HAP-1 (cell line): Measurements from ENCODE around the gene POLR1A.

Experiments used
- DNase-seq, 2 experiments: peaks; one replicate each; pipeline ENCODE4 v3.0.0-alpha.2; 2016 to 2020; ENCODE audit warnings: low spot score in 2 of 2
- H3K27me3 ChIP-seq: fragments of 250-450 bp; sonication (Bioruptor Pico); 2 replicates; pipeline ENCODE4 v1.5.1; 2020; ENCODE audit warnings: low read depth, mild to moderate bottlenecking, moderate library complexity
- H3K36me3 ChIP-seq: fragments of 250-450 bp; sonication (Bioruptor Pico); replicated peaks from 2 replicates; pipeline ENCODE4 v1.5.1; 2020; ENCODE audit warnings: mild to moderate bottlenecking
- H3K4me1 ChIP-seq: fragments of 250-450 bp; sonication (Bioruptor Pico); 2 replicates; pipeline ENCODE4 v1.5.1; 2020; ENCODE audit warnings: mild to moderate bottlenecking
- H3K4me3 ChIP-seq: fragments of 250-450 bp; sonication (Bioruptor Pico); 2 replicates; pipeline ENCODE4 v1.5.1; 2020; ENCODE audit warnings: mild to moderate bottlenecking, moderate library complexity
- H3K9me3 ChIP-seq: fragments of 250-450 bp; sonication (Bioruptor Pico); 2 replicates; pipeline ENCODE4 v1.5.1; 2020; ENCODE audit warnings: mild to moderate bottlenecking, moderate library complexity
- in situ Hi-C: fragments of 300-500 bp; cut with MboI; formaldehyde crosslinking; loops from 3 replicates; pipeline ENCODE4 v1.14.3; 2020; ENCODE audit warnings: low sequenced_read_pairs, inconsistent platforms, mixed read lengths

Gene POLR1A

GRCh38 chr2:86079981-86080911 lies 25.4 kb downstream of the POLR1A start:
- Histone ChIP-seq H3K4me3 (no peak overlapping the region), H3K36me3 (peaks cover 62% of the 10 kb centered on the region), H3K4me1 (no peaks in the 10 kb centered on the region), H3K9me3 (no peaks in the 10 kb centered on the region), H3K27me3 (no peaks in the 10 kb centered on the region)
- in situ Hi-C loops, result loop anchor here (10.0 kb wide), 1 partner anchor 255 kb away; no protein-coding TSS in a partner anchor
- peak; percentile 16 to 81 for DNase-seq

GRCh38 chr2:86078774-86079545 lies 26.7 kb downstream of the POLR1A start:
- H3K4me1 ChIP-seq, result no peaks in the 10 kb centered on the region
- no peak overlapping the region for H3K4me3 ChIP-seq
- no peaks in the 10 kb centered on the region for H3K27me3 ChIP-seq
- no peak for DNase-seq
- H3K9me3 ChIP-seq, result no peaks in the 10 kb centered on the region
- in situ Hi-C loops, result loop anchor here (10.0 kb wide), 1 partner anchor 254 kb away; no protein-coding TSS in a partner anchor
- H3K36me3 ChIP-seq, result peaks cover 72% of the 10 kb centered on the region

GRCh38 chr2:86075886-86076285 lies 29.8 kb downstream of the POLR1A start:
- Histone ChIP-seq H3K4me3 (no peak overlapping the region), H3K4me1 (no peaks in the 10 kb centered on the region), H3K9me3 (no peaks in the 10 kb centered on the region), H3K36me3 (peaks cover 89% of the 10 kb centered on the region), H3K27me3 (no peaks in the 10 kb centered on the region)
- DNase-seq, result no peak
- in situ Hi-C loops, result loop anchor here (10.0 kb wide), 1 partner anchor 251 kb away; no protein-coding TSS in a partner anchor

DNA sequence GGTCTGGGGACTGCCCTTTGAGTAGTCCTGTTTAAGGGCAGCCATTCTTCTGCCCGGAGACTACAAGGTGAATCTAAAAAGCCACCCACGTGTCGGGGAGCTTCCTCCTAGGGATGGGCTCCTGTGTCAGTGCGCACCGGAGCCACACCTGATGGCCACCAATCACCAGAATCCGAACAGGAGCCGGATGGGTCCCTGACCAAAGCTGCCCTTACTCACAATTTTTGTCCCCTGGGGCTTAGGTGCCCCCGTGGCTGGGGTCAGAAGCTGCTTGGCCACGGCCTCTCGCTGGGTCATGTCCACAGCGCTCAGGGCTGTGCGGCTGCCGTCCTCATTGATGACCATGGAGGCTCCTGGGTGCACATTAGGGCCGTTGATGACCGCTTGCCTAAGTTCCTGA lies 30.9 kb downstream of the POLR1A start:
- in situ Hi-C loops, result loop anchor here (10.0 kb wide), 1 partner anchor 250 kb away; no protein-coding TSS in a partner anchor
- H3K9me3 ChIP-seq, result no peaks in the 10 kb centered on the region
- DNase-seq, result no peak
- H3K27me3 ChIP-seq, result no peaks in the 10 kb centered on the region
- H3K4me3 ChIP-seq, result no peak overlapping the region
- H3K36me3 ChIP-seq, result peaks cover 89% of the 10 kb centered on the region
- no peaks in the 10 kb centered on the region for H3K4me1 ChIP-seq

GRCh38 chr2:86074256-86074655 lies 31.4 kb downstream of the POLR1A start:
- H3K4me1 ChIP-seq, result no peaks in the 10 kb centered on the region
- no peak for DNase-seq
- in situ Hi-C loops, result loop anchor here (10.0 kb wide), 1 partner anchor 249 kb away; no protein-coding TSS in a partner anchor
- H3K4me3 ChIP-seq, result no peak overlapping the region
- H3K27me3 ChIP-seq, result no peaks in the 10 kb centered on the region
- no peaks in the 10 kb centered on the region for H3K9me3 ChIP-seq
- peaks cover 89% of the 10 kb centered on the region for H3K36me3 ChIP-seq

- in situ Hi-C loops, result loop anchor here (10.0 kb wide), 1 partner anchor 248 kb away; no protein-coding TSS in a partner anchor
- Histone ChIP-seq H3K27me3 (no peaks in the 10 kb centered on the region), H3K4me1 (no peaks in the 10 kb centered on the region), H3K36me3 (peaks cover 88% of the 10 kb centered on the region), H3K9me3 (no peaks in the 10 kb centered on the region), H3K4me3 (no peak overlapping the region)
- DNase-seq, result no peak
Observed at GRCh38 chr2:86073225-86073624, 32.5 kb downstream of the POLR1A start.

- Histone ChIP-seq H3K4me3 (no peak overlapping the region), H3K27me3 (no peaks in the 10 kb centered on the region), H3K9me3 (no peaks in the 10 kb centered on the region), H3K36me3 (peaks cover 89% of the 10 kb centered on the region), H3K4me1 (no peaks in the 10 kb centered on the region)
- DNase-seq, result no peak
- in situ Hi-C loops, result loop anchor here (10.0 kb wide), 1 partner anchor 248 kb away; no protein-coding TSS in a partner anchor
Observed at GRCh38 chr2:86072271-86072858, 33.3 kb downstream of the POLR1A start.

- Histone ChIP-seq H3K36me3 (peaks cover 88% of the 10 kb centered on the region), H3K9me3 (no peaks in the 10 kb centered on the region; the same call in 1 of the 2 replicates), H3K27me3 (no peaks in the 10 kb centered on the region), H3K4me1 (no peaks in the 10 kb centered on the region), H3K4me3 (no peak overlapping the region)
- DNase-seq, result no peak
- in situ Hi-C loops, result loop anchor here (10.0 kb wide), 1 partner anchor 246 kb away; no protein-coding TSS in a partner anchor
Observed at GRCh38 chr2:86070868-86071267, 34.8 kb downstream of the POLR1A start.

DNA sequence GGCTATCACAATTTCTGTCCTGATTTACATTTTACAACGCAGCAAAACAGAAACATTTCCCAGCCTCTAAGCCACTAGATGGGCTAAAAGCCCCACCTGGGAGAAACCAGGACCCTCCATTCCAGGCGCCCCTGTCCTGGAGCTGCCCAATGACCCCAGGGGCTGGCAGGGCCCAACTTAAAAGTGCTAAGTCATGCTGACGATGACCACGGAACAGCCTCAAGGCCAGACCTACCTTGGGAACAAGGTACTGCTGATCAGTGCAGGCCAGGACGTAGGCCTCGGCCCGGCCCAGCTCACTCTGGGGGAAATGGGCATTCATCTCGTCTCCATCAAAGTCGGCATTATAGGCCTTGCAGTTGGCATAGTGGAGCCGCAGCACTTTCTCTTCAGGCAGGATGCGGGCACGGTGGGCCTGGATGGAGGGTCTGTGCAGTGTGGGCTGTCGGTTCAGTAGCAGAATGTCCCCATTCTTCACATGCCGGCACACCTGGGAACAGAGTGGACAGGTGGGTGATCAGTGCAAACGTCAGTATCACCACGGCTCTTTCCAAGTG lies 35.8 kb downstream of the POLR1A start:
- in situ Hi-C loops, result loop anchor here (10.0 kb wide), 1 partner anchor 245 kb away; no protein-coding TSS in a partner anchor
- Histone ChIP-seq H3K27me3 (no peaks in the 10 kb centered on the region), H3K36me3 (peaks cover 88% of the 10 kb centered on the region)

GRCh38 chr2:86069091-86069685 lies 36.5 kb downstream of the POLR1A start:
- in situ Hi-C loops, result no loop called here
- no peak overlapping the region for H3K4me3 ChIP-seq
- no peaks in the 10 kb centered on the region for H3K4me1 ChIP-seq
- H3K27me3 ChIP-seq, result no peaks in the 10 kb centered on the region
- H3K36me3 ChIP-seq, result peaks cover 87% of the 10 kb centered on the region
- H3K9me3 ChIP-seq, result no peaks in the 10 kb centered on the region; the same call in 1 of the 2 replicates
- DNase-seq, result no peak

More for the DNA sequence above, 35.8 kb downstream of the POLR1A start:
- Histone ChIP-seq H3K4me1 (no peaks in the 10 kb centered on the region), H3K4me3 (no peak overlapping the region), H3K9me3 (no peaks in the 10 kb centered on the region; the same call in 1 of the 2 replicates)
- DNase-seq, result no peak

DNA sequence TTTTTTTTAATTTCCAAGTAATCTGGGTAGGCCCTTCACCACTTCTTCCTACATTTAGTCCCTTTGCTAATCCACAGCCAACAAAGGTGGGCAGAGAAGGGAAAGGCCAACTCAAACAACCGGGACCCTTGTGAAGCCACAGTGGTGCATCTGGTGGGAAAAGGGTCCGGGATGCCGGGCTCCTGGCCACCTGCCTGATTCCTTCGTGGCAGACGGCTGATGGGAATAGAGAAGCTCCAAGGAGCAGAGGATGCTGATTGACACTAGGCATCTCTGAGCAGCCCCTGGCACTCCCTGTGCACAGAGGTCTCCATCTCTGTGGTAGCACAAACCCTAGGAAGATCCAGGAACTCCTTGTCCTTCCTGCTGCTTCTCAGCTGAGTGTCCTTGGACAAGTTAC lies 37.0 kb downstream of the POLR1A start:
- no peaks in the 10 kb centered on the region for H3K27me3 ChIP-seq
- no peaks in the 10 kb centered on the region for H3K4me1 ChIP-seq
- in situ Hi-C loops, result no loop called here
- peaks cover 87% of the 10 kb centered on the region for H3K36me3 ChIP-seq
- H3K4me3 ChIP-seq, result no peak overlapping the region
- no peak for DNase-seq
- H3K9me3 ChIP-seq, result no peaks in the 10 kb centered on the region; the same call in 1 of the 2 replicates

GRCh38 chr2:86068136-86068588 lies 37.5 kb downstream of the POLR1A start:
- H3K27me3 ChIP-seq, result no peaks in the 10 kb centered on the region
- H3K4me3 ChIP-seq, result no peak overlapping the region
- H3K4me1 ChIP-seq, result no peaks in the 10 kb centered on the region
- DNase-seq, result no peak
- in situ Hi-C loops, result no loop called here
- H3K36me3 ChIP-seq, result peaks cover 86% of the 10 kb centered on the region
- H3K9me3 ChIP-seq, result no peaks in the 10 kb centered on the region; the same call in 1 of the 2 replicates
